ENCODE measurements around the gene SVEP1.

The SVEP1 gene

DNA sequence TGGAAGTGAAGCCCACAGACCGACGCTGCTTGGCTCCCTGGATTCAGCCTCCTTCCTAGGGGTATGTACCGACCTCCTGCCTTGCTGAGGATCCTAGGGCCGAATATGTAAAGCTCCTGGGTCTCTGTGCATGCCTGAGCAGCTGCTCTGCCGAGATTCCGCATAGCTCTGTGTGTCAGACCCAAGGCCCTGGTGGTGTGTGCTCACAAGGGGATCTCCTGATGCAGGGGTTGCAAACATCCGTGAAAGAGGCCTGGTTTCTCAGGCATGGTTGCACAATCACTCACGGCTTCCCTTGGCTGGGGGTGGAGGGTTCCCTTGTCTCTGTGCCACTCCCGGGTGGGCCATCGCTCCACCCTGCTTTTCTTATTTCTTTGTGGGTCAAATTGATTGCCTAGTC, 19.9 kb upstream of the SVEP1 start:
- no peak overlapping the region for H2AFZ ChIP-seq (ENCODE audit: low read length)
- H3K9me2 ChIP-seq (ENCODE audit: low read depth, low read length): no peaks in the 10 kb centered on the region

DNA sequence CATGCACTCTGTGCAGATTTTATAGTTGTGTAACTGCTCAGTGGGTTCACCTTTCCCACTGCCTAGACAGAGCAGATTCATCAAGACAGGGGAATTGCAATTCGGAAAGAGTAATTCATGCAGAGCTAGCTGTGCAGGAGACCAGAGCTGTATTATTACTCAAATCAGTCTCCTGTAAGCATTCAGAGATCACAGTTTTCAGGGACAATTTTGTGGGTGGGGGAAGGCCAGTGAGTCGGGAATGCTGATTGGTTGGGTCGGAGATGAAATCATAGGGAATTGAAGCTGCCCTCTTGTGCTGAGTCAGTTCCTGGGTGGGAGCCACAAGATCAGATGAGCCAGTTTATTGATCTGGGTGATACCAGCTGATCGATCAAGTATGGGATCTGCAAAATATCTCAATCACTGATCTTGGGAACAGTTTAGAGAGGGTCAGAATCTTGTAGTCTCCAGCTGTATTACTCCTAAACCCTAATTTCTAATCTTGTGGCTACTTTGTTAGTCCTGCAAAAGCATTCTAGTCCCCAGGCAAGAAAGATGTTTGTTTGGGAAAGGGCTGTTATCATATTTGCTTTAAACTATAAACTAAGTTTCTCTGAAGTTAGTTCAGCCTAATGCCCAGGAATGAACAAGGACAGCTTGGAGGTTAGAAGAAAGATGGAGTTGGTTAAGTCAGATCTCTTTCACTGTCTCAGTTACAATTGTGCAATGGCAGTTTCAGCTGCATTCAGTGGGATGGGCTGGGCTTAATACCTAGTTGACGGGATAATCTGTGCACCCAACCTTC, 12.7 kb upstream of the SVEP1 start:
- Histone ChIP-seq H3K27ac (ENCODE audit: low read depth, low read length, poor library complexity, severe bottlenecking) (no peak overlapping the region), H4K20me1 (ENCODE audit: insufficient read depth, low read length) (no peaks in the 10 kb centered on the region), H3K4me3 (ENCODE audit: low read depth, low read length, poor library complexity, severe bottlenecking) (no peak overlapping the region), H3K9ac (ENCODE audit: low read length) (no peak overlapping the region), H3K9me2 (ENCODE audit: low read depth, low read length) (no peaks in the 10 kb centered on the region), H3K4me2 (ENCODE audit: low read length) (no peak overlapping the region), H3F3A (ENCODE audit: insufficient read depth, low read length) (no peaks in the 10 kb centered on the region), H3K36me3 (ENCODE audit: insufficient read depth, low read length) (no peaks in the 10 kb centered on the region), H2AFZ (ENCODE audit: low read length) (no peak overlapping the region), H3K4me1 (ENCODE audit: insufficient read depth, low read length, severe bottlenecking) (no peaks in the 10 kb centered on the region), H3K9me3 (ENCODE audit: low read length) (no peaks in the 10 kb centered on the region), H3K27me3 (ENCODE audit: insufficient read depth, low read length) (no peaks in the 10 kb centered on the region), H3K79me2 (ENCODE audit: insufficient read depth, low read length) (no peaks in the 10 kb centered on the region)
- TF ChIP-seq EZH2 (IDR thresholded peaks at IDR 0.05; ENCODE audit: borderline replicate concordance, low read length): no peak
- TF ChIP-seq, protein P1, sequence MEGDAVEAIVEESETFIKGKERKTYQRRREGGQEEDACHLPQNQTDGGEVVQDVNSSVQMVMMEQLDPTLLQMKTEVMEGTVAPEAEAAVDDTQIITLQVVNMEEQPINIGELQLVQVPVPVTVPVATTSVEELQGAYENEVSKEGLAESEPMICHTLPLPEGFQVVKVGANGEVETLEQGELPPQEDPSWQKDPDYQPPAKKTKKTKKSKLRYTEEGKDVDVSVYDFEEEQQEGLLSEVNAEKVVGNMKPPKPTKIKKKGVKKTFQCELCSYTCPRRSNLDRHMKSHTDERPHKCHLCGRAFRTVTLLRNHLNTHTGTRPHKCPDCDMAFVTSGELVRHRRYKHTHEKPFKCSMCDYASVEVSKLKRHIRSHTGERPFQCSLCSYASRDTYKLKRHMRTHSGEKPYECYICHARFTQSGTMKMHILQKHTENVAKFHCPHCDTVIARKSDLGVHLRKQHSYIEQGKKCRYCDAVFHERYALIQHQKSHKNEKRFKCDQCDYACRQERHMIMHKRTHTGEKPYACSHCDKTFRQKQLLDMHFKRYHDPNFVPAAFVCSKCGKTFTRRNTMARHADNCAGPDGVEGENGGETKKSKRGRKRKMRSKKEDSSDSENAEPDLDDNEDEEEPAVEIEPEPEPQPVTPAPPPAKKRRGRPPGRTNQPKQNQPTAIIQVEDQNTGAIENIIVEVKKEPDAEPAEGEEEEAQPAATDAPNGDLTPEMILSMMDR (IDR thresholded peaks at IDR 0.05; ENCODE audit: low read length): no peak

More for the DNA sequence above, 19.9 kb upstream of the SVEP1 start:
- Histone ChIP-seq H3K36me3 (ENCODE audit: insufficient read depth, low read length) (no peaks in the 10 kb centered on the region), H3K79me2 (ENCODE audit: insufficient read depth, low read length) (no peaks in the 10 kb centered on the region), H3K9me3 (ENCODE audit: low read length) (no peaks in the 10 kb centered on the region), H3F3A (ENCODE audit: insufficient read depth, low read length) (no peaks in the 10 kb centered on the region), H3K27me3 (ENCODE audit: insufficient read depth, low read length) (no peaks in the 10 kb centered on the region), H3K4me3 (ENCODE audit: low read depth, low read length, poor library complexity, severe bottlenecking) (no peak overlapping the region), H3K27ac (ENCODE audit: low read depth, low read length, poor library complexity, severe bottlenecking) (no peak overlapping the region), H4K20me1 (ENCODE audit: insufficient read depth, low read length) (no peaks in the 10 kb centered on the region), H3K9ac (ENCODE audit: low read length) (no peak overlapping the region), H3K4me2 (ENCODE audit: low read length) (no peak overlapping the region), H3K4me1 (ENCODE audit: insufficient read depth, low read length, severe bottlenecking) (no peaks in the 10 kb centered on the region)
- TF ChIP-seq, protein P1 (IDR thresholded peaks at IDR 0.05; ENCODE audit: low read length): no peak
- TF ChIP-seq EZH2 (IDR thresholded peaks at IDR 0.05; ENCODE audit: borderline replicate concordance, low read length): no peak

DNA sequence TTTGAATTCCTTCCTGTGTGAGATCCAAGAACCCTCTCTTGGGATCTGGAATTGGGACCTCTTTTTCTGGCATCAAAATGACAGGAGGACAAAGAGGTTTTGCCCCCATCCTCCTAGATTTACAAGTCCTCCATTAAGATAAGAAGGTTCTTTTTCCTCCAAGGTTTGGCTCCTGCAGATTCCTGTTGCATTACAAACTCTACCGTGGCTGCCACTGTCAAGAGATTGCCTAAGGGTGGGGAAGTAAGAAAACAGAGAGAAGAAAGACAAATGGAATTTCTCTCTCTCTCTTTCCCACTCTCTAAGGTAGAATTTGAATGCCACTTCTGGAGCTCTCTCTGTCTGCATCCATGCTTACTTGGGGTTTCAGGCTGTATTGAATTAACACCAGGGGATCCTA, 12.0 kb upstream of the SVEP1 start:
- Histone ChIP-seq H3K9me3 (ENCODE audit: low read length) (no peaks in the 10 kb centered on the region), H4K20me1 (ENCODE audit: insufficient read depth, low read length) (no peaks in the 10 kb centered on the region), H3K4me1 (ENCODE audit: insufficient read depth, low read length, severe bottlenecking) (no peaks in the 10 kb centered on the region), H3K4me2 (ENCODE audit: low read length) (no peak overlapping the region), H3K36me3 (ENCODE audit: insufficient read depth, low read length) (no peaks in the 10 kb centered on the region), H3K79me2 (ENCODE audit: insufficient read depth, low read length) (no peaks in the 10 kb centered on the region), H2AFZ (ENCODE audit: low read length) (no peak overlapping the region), H3K27me3 (ENCODE audit: insufficient read depth, low read length) (no peaks in the 10 kb centered on the region), H3K9me2 (ENCODE audit: low read depth, low read length) (no peaks in the 10 kb centered on the region), H3F3A (ENCODE audit: insufficient read depth, low read length) (no peaks in the 10 kb centered on the region), H3K9ac (ENCODE audit: low read length) (no peak overlapping the region), H3K27ac (ENCODE audit: low read depth, low read length, poor library complexity, severe bottlenecking) (no peak overlapping the region), H3K4me3 (ENCODE audit: low read depth, low read length, poor library complexity, severe bottlenecking) (no peak overlapping the region)
- TF ChIP-seq, protein P1 (IDR thresholded peaks at IDR 0.05; ENCODE audit: low read length): no peak
- TF ChIP-seq EZH2 (IDR thresholded peaks at IDR 0.05; ENCODE audit: borderline replicate concordance, low read length): no peak

Data from OCI-LY1 (cell line).